A673 (cell line): Measurements from ENCODE around the gene FGGY. TPM values are rescaled to one million over a fixed set of nuclear protein-coding genes. Genes with fewer than 3 reads are reported as not detected.

ENCODE experiments used
- BruUV-seq: library from RNA; stranded (reverse); fragments of 400-500 nt; replicated peaks from 2 replicates; lab custom pipeline; 2021; lab: Mats Ljungman, UMichigan
- CTCF ChIA-PET: fragments of 300-600 bp; sonication (Branson Sonifier 250); formaldehyde crosslinking; loops from one replicate; lab custom pipeline; 2022; ENCODE audit warnings: antibody characterized with exemption; lab: Charles Lee
- POLR2A ChIA-PET: fragments of 300-600 bp; sonication (Branson Sonifier 250); formaldehyde crosslinking; loops from one replicate; lab custom pipeline; 2022; ENCODE audit warnings: antibody characterized with exemption; ENCODE audit not compliant: low non-redundant PET; lab: Charles Lee
- DNase-seq: peaks from one replicate; pipeline ENCODE4 v3.0.0-alpha.2; 2015; ENCODE audit warnings: low spot score
- H3K27ac ChIP-seq: fragments of 200-600 bp; sonication (generic); 2 replicates; pipeline ENCODE4 v1.5.1; 2016; ENCODE audit warnings: mixed run types, low read depth, mild to moderate bottlenecking, mixed read lengths, antibody characterized with exemption, low read length; ENCODE audit not compliant: poor library complexity, severe bottlenecking
- H3K27me3 ChIP-seq: fragments of 200-600 bp; sonication (generic); replicated peaks from 2 replicates; pipeline ENCODE4 v1.6.1; 2017; ENCODE audit warnings: mixed run types, low read depth, mild to moderate bottlenecking, mixed read lengths, antibody characterized with exemption, low read length; ENCODE audit not compliant: insufficient read depth, poor library complexity
- H3K36me3 ChIP-seq: fragments of 200-600 bp; sonication (generic); 2 replicates; pipeline ENCODE4 v1.6.1; 2016; ENCODE audit warnings: mixed run types, mild to moderate bottlenecking, mixed read lengths, antibody characterized with exemption, low read length; ENCODE audit not compliant: insufficient read depth, poor library complexity, severe bottlenecking
- H3K4me1 ChIP-seq: fragments of 200-600 bp; sonication (generic); 2 replicates; pipeline ENCODE4 v1.6.1; 2017; ENCODE audit warnings: mixed run types, mild to moderate bottlenecking, mixed read lengths, antibody characterized with exemption, low read length; ENCODE audit not compliant: insufficient read depth, poor library complexity, severe bottlenecking
- H3K4me3 ChIP-seq: fragments of 200-600 bp; sonication (generic); 2 replicates; pipeline ENCODE4 v1.5.1; 2016; ENCODE audit warnings: low read depth, mixed run types, mild to moderate bottlenecking, mixed read lengths, low read length; ENCODE audit not compliant: poor library complexity, severe bottlenecking
- H3K9me3 ChIP-seq: fragments of 200-600 bp; sonication (generic); 2 replicates; pipeline ENCODE4 v1.6.1; 2016; ENCODE audit warnings: mixed run types, low read depth, mild to moderate bottlenecking, mixed read lengths, antibody characterized with exemption, low read length; ENCODE audit not compliant: poor library complexity, severe bottlenecking
- CTCF ChIP-seq: fragments of 300-800, 200-600 bp; sonication (generic); conservative IDR thresholded peaks from 2 replicates; pipeline ENCODE4 v1.5.1; 2017; ENCODE audit warnings: low read depth, mild to moderate bottlenecking, antibody characterized with exemption, low read length, moderate library complexity, mixed read lengths
- EZH2 ChIP-seq: fragments of 200-600 bp; sonication (generic); IDR thresholded peaks from 2 replicates; pipeline ENCODE4 v1.6.1; 2017; ENCODE audit warnings: borderline replicate concordance, low read depth, mild to moderate bottlenecking, mixed read lengths, antibody characterized with exemption, low read length; ENCODE audit not compliant: poor library complexity, severe bottlenecking
- intact Hi-C: fragments of 100-400 bp; cut with micrococcal nuclease; formaldehyde crosslinking; loops from one replicate; pipeline ENCODE4 v1.10.0; 2022; ENCODE audit not compliant: unreplicated experiment
- total RNA-seq: library from RNA; stranded (reverse); gene quantifications from 2 replicates; pipeline ENCODE4 v1.2.3, GENCODE V29; 2021

FGGY gene
- total RNA-seq, 1 experiment from 2014 or later = 2.6 TPM

GRCh38 chr1:59261537-59261936 is 35.4 kb upstream of the FGGY start:
- ChIA-PET CTCF (no interaction called here), POLR2A (no interaction called here)

GRCh38 chr1:59262631-59263030 is 34.3 kb upstream of the FGGY start:
- H3K36me3 ChIP-seq = no peaks in the 10 kb centered on the region
- no peak for DNase-seq
- H3K4me1 ChIP-seq = peaks cover 15% of the 10 kb centered on the region
- ChIA-PET CTCF (no interaction called here), POLR2A (no interaction called here)
- no peak overlapping the region for H3K27ac ChIP-seq
- intact Hi-C loops = loop anchor here (10.0 kb wide), 1 partner anchor 188 kb away; no protein-coding TSS in a partner anchor
- H3K27me3 ChIP-seq = peaks cover 87% of the 10 kb centered on the region
- BruUV-seq = no TSS peak
- no peaks in the 10 kb centered on the region for H3K9me3 ChIP-seq
- no peak overlapping the region for H3K4me3 ChIP-seq
- no peak for TF ChIP-seq CTCF
- TF ChIP-seq EZH2 = no peak

More at GRCh38 chr1:59261537-59261936, 35.4 kb upstream of the FGGY start:
- intact Hi-C loops = loop anchor here (10.0 kb wide), 1 partner anchor 187 kb away; no protein-coding TSS in a partner anchor
- no peak overlapping the region for H3K27ac ChIP-seq
- no peak overlapping the region for H3K4me3 ChIP-seq
- peaks cover 84% of the 10 kb centered on the region for H3K27me3 ChIP-seq
- TF ChIP-seq EZH2 (no peak), CTCF (no peak)
- H3K9me3 ChIP-seq = no peaks in the 10 kb centered on the region
- no TSS peak for BruUV-seq
- DNase-seq = peak; percentile 95
- no peaks in the 10 kb centered on the region for H3K36me3 ChIP-seq
- peaks cover 15% of the 10 kb centered on the region for H3K4me1 ChIP-seq

- no peak for DNase-seq
- ChIA-PET POLR2A (no interaction called here), CTCF (no interaction called here)
- Histone ChIP-seq H3K4me1 (peaks cover 15% of the 10 kb centered on the region), H3K36me3 (no peaks in the 10 kb centered on the region), H3K9me3 (no peaks in the 10 kb centered on the region), H3K27ac (no peak overlapping the region), H3K27me3 (peaks cover 87% of the 10 kb centered on the region), H3K4me3 (no peak overlapping the region)
- intact Hi-C loops = loop anchor here (10.0 kb wide), 1 partner anchor 188 kb away; no protein-coding TSS in a partner anchor
- TF ChIP-seq CTCF (no peak), EZH2 (no peak)
- BruUV-seq = no TSS peak
Observed at GRCh38 chr1:59263111-59263510, 33.8 kb upstream of the FGGY start.
